ENCODE results near the gene CEP57.

CEP57 gene

DNA sequence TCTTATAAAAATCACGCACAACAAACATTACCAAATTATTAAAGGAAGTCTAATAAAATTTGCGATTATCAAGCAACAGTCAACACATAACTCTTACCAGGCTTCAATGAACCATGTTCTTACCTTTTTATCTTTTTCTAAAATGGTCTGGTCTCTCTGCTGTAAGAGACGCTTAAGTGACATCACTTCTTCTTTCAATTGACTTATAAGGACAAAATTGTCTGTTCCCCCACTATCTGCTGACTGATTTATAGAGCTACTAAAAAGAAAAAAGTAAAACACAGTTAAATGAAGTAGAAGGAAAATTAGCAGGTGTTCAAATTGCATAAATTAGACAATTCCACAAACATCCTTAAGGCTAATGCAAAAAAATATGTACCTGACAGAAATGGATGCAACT lies 11.6 kb upstream of the CEP57 start:
- no peaks in the 10 kb centered on the region for H3K27me3 ChIP-seq (ENCODE audit: insufficient read depth, low read length, poor library complexity)
- TF ChIP-seq, protein P1, sequence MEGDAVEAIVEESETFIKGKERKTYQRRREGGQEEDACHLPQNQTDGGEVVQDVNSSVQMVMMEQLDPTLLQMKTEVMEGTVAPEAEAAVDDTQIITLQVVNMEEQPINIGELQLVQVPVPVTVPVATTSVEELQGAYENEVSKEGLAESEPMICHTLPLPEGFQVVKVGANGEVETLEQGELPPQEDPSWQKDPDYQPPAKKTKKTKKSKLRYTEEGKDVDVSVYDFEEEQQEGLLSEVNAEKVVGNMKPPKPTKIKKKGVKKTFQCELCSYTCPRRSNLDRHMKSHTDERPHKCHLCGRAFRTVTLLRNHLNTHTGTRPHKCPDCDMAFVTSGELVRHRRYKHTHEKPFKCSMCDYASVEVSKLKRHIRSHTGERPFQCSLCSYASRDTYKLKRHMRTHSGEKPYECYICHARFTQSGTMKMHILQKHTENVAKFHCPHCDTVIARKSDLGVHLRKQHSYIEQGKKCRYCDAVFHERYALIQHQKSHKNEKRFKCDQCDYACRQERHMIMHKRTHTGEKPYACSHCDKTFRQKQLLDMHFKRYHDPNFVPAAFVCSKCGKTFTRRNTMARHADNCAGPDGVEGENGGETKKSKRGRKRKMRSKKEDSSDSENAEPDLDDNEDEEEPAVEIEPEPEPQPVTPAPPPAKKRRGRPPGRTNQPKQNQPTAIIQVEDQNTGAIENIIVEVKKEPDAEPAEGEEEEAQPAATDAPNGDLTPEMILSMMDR (IDR thresholded peaks at IDR 0.05; ENCODE audit: borderline replicate concordance, extremely low read depth, low read length, poor library complexity, severe bottlenecking), result no peak
- no peak for TF ChIP-seq EZH2 (IDR thresholded peaks at IDR 0.05; ENCODE audit: borderline replicate concordance, low read depth, low read length, severe bottlenecking)
- DNase-seq, result no peak
- no peak overlapping the region for H2AFZ ChIP-seq (ENCODE audit: low read depth, low read length)
- H3K4me3 ChIP-seq (ENCODE audit: low read depth in 1 of 2, low read length in 2 of 2), result no peak overlapping the region
- no peak overlapping the region for H3K27ac ChIP-seq (ENCODE audit: low read length)
- no peaks in the 10 kb centered on the region; the same call in 1 of the 2 replicates for H4K20me1 ChIP-seq (ENCODE audit: insufficient read depth, low read length)
- H3K9ac ChIP-seq (ENCODE audit: low read depth, low read length), result no peak overlapping the region
- ATAC-seq (ENCODE audit: insufficient read depth, low read depth), result no peak
- peaks cover 97% of the 10 kb centered on the region for H3K36me3 ChIP-seq (ENCODE audit: insufficient read depth, low read length)
- H3K4me2 ChIP-seq (ENCODE audit: insufficient read depth, low read length), result no peak overlapping the region
- H3K4me1 ChIP-seq (ENCODE audit: insufficient read depth, low read length), result peaks cover 5% of the 10 kb centered on the region; the same call in 1 of the 2 replicates
- H3K79me2 ChIP-seq (ENCODE audit: insufficient read depth, low read length), result peaks cover 16% of the 10 kb centered on the region
- H3K9me3 ChIP-seq (ENCODE audit: insufficient read depth, low read length, severe bottlenecking), result no peaks in the 10 kb centered on the region

DNA sequence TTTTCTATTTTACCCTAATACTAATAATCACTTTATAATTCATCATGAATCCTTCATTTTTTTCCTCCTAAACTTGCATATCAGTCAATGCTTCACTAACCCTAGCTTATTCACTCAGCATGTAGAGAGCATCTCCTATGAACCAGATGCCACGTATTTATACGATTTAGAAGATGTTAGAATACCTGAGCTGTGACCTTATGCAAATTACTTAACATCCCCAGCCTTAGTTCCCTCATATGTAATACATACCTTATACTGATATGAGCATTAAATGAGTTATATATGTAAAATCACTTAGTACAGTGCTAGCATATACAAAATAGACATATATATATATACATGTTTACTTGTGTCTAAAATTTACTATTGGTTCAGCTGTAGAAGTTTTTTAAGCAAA lies 9.8 kb upstream of the CEP57 start:
- H2AFZ ChIP-seq (ENCODE audit: low read depth, low read length), result no peak overlapping the region
- no peaks in the 10 kb centered on the region for H3K27me3 ChIP-seq (ENCODE audit: insufficient read depth, low read length, poor library complexity)
- peaks cover 95% of the 10 kb centered on the region for H3K36me3 ChIP-seq (ENCODE audit: insufficient read depth, low read length)
- no peaks in the 10 kb centered on the region for H3K9me3 ChIP-seq (ENCODE audit: insufficient read depth, low read length, severe bottlenecking)
- H3K27ac ChIP-seq (ENCODE audit: low read length), result no peak overlapping the region
- no peak overlapping the region for H3K4me3 ChIP-seq (ENCODE audit: low read depth in 1 of 2, low read length in 2 of 2)
- peaks cover 30% of the 10 kb centered on the region for H3K79me2 ChIP-seq (ENCODE audit: insufficient read depth, low read length)
- DNase-seq (no peak), ATAC-seq (ENCODE audit: insufficient read depth, low read depth) (no peak)
- no peaks in the 10 kb centered on the region; the same call in 1 of the 2 replicates for H4K20me1 ChIP-seq (ENCODE audit: insufficient read depth, low read length)
- H3K9ac ChIP-seq (ENCODE audit: low read depth, low read length), result no peak overlapping the region
- TF ChIP-seq, protein P1 (IDR thresholded peaks at IDR 0.05; ENCODE audit: borderline replicate concordance, extremely low read depth, low read length, poor library complexity, severe bottlenecking), result no peak
- no peak for TF ChIP-seq EZH2 (IDR thresholded peaks at IDR 0.05; ENCODE audit: borderline replicate concordance, low read depth, low read length, severe bottlenecking)
- peaks cover 15% of the 10 kb centered on the region; the same call in 1 of the 2 replicates for H3K4me1 ChIP-seq (ENCODE audit: insufficient read depth, low read length)
- H3K4me2 ChIP-seq (ENCODE audit: insufficient read depth, low read length), result no peak overlapping the region

DNA sequence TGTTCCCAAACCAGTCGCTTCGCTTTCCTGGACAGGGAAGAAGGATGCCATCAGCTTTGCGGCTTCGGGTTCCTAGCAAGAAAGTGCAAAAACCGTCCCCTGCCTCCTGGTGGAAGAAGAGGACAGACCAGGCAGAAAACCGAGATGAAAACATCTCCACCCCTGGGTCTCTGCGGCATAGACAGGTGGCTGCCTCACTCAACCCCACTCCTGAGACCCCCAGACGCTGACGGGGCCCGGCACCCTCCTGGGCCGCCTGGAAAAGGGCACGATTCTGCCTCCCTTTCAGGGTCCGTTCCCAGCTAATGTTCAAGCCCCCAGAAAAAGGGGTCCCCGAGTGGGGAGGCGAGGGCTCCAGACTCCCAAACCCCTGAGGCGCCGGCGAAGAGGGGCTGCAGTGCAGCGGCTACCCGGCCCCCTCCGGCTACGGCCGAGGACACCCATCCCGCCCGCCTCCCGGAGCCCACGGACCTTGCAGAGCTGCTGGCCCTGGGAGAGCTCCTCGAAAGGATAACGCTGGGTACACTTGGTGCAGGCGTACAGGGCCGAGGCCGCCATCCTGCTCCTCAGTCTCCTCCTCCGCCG lies 1.3 kb upstream of the CEP57 start:
- H4K20me1 ChIP-seq (ENCODE audit: insufficient read depth, low read length), result peaks cover 25% of the 10 kb centered on the region; the same call in 1 of the 2 replicates
- peak overlapping the region; percentile 86 for H3K9ac ChIP-seq (ENCODE audit: low read depth, low read length)
- no peaks in the 10 kb centered on the region for H3K27me3 ChIP-seq (ENCODE audit: insufficient read depth, low read length, poor library complexity)
- peak overlapping the region; percentile 75 for H3K4me2 ChIP-seq (ENCODE audit: insufficient read depth, low read length)
- peak; percentile 57 for DNase-seq
- H3K4me3 ChIP-seq (ENCODE audit: low read depth in 1 of 2, low read length in 2 of 2), result peak overlapping the region; percentile 85 to 91
- peak; percentile 8; the same call in 2 of the 3 replicates for ATAC-seq (ENCODE audit: insufficient read depth, low read depth)
- TF ChIP-seq EZH2 (IDR thresholded peaks at IDR 0.05; ENCODE audit: borderline replicate concordance, low read depth, low read length, severe bottlenecking), result no peak
- TF ChIP-seq, protein P1 (IDR thresholded peaks at IDR 0.05; ENCODE audit: borderline replicate concordance, extremely low read depth, low read length, poor library complexity, severe bottlenecking), result peak; percentile 45
- no peaks in the 10 kb centered on the region for H3K9me3 ChIP-seq (ENCODE audit: insufficient read depth, low read length, severe bottlenecking)
- H3K36me3 ChIP-seq (ENCODE audit: insufficient read depth, low read length), result peaks cover 38% of the 10 kb centered on the region
- peaks cover 74% of the 10 kb centered on the region for H3K79me2 ChIP-seq (ENCODE audit: insufficient read depth, low read length)
- peak overlapping the region; percentile 88 for H3K27ac ChIP-seq (ENCODE audit: low read length)
- H3K4me1 ChIP-seq (ENCODE audit: insufficient read depth, low read length), result peaks cover 62% of the 10 kb centered on the region
- peak overlapping the region; percentile 93 for H2AFZ ChIP-seq (ENCODE audit: low read depth, low read length)
